GM18502 (cell line): ENCODE data around the gene ATP2A1.
"Not testable (repeated sequence)": the region's sequence is repeated elsewhere in the genome, so short reads cannot be mapped to it uniquely, and the experiment has no call there.

ENCODE experiments used
- ATAC-seq: cut with Tn5 transposase; IDR thresholded peaks from one replicate; pipeline ENCODE4 v1.9.1; 2021; ENCODE audit warnings: mild to moderate bottlenecking; ENCODE audit not compliant: unreplicated experiment, poor library complexity

The ATP2A1 gene

DNA sequence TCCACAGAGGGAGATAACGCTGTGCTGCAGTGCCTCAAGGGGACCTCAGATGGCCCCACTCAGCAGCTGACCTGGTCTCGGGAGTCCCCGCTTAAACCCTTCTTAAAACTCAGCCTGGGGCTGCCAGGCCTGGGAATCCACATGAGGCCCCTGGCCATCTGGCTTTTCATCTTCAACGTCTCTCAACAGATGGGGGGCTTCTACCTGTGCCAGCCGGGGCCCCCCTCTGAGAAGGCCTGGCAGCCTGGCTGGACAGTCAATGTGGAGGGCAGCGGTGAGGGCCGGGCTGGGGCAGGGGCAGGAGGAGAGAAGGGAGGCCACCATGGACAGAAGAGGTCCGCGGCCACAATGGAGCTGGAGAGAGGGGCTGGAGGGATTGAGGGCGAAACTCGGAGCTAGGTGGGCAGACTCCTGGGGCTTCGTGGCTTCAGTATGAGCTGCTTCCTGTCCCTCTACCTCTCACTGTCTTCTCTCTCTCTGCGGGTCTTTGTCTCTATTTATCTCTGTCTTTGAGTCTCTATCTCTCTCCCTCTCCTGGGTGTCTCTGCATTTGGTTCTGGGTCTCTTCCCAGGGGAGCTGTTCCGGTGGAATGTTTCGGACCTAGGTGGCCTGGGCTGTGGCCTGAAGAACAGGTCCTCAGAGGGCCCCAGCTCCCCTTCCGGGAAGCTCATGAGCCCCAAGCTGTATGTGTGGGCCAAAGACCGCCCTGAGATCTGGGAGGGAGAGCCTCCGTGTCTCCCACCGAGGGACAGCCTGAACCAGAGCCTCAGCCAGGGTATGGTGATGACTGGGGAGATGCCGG lies 54.3 kb downstream of the ATP2A1 start:
- no peak for ATAC-seq

DNA sequence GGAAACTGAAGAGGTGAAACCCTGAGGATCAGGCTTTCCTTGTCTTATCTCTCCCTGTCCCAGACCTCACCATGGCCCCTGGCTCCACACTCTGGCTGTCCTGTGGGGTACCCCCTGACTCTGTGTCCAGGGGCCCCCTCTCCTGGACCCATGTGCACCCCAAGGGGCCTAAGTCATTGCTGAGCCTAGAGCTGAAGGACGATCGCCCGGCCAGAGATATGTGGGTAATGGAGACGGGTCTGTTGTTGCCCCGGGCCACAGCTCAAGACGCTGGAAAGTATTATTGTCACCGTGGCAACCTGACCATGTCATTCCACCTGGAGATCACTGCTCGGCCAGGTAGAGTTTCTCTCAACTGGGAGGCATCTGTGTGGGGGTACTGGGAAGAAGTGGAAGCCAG lies 54.9 kb downstream of the ATP2A1 start:
- no peak for ATAC-seq

DNA sequence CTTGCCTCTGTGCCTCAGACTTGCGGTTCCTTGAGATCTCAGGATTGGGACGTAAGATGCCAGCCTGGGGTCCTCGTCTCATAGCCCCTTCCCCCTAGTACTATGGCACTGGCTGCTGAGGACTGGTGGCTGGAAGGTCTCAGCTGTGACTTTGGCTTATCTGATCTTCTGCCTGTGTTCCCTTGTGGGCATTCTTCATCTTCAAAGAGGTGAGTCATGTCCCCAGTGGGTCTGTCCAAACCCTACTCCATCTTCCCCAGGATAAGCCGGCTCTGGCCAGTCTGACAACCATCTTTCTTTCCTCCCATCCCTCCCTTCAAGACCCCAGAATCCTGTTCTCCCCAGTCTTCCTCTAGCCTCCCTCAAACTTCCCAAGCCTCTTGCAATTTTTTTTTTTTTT lies 57.1 kb downstream of the ATP2A1 start:
- ATAC-seq, result no peak

DNA sequence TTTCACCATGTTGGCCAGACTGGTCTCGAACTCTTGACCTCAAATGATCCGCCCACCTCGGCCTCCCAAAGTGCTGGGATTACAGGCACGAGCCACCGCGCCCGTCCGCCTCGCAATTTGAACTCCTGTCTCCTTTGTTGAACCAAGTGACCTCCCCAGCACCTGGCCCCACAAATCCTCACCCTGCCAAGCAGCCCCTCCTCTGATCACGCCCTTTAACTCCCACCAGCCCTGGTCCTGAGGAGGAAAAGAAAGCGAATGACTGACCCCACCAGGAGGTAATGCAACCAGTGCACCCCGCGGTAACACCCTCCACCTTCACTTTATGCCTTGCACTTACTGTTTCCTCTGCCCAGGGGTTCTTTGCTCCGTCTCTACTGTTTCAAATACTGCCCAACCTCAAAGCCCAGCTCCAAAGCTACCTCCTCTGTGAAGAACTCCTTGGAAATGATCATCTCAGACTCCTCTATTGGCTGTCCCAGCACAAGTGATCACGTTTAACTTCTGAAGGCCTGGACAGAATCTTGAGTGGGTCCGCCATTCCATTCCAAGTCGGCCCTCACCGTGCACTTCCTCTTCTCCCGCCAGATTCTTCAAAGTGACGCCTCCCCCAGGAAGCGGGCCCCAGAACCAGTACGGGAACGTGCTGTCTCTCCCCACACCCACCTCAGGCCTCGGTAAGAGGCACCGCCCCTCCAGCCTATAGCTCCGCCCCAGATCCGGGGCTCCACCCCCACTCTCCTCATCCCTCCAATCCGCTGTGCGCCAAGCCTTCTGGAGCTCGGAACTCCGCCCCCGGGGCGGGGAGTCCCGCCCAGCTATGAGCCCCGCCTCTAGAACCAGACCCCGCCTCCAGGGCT lies 57.9 kb downstream of the ATP2A1 start:
- ATAC-seq, result no peak

DNA sequence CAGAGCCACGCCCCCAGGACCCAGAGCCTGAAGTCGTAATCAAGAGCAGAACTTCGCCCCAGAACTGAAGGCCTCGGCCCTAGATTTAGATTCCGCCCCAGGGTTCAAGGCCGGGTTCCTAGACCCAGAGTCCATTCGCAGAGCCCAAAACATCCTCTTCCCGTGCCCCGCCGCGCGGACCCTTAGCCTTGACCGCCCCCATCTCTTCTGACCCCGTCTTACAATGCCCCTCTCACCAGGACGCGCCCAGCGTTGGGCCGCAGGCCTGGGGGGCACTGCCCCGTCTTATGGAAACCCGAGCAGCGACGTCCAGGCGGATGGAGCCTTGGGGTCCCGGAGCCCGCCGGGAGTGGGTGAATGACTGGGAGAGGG lies 58.5 kb downstream of the ATP2A1 start:
- ATAC-seq, result no peak

DNA sequence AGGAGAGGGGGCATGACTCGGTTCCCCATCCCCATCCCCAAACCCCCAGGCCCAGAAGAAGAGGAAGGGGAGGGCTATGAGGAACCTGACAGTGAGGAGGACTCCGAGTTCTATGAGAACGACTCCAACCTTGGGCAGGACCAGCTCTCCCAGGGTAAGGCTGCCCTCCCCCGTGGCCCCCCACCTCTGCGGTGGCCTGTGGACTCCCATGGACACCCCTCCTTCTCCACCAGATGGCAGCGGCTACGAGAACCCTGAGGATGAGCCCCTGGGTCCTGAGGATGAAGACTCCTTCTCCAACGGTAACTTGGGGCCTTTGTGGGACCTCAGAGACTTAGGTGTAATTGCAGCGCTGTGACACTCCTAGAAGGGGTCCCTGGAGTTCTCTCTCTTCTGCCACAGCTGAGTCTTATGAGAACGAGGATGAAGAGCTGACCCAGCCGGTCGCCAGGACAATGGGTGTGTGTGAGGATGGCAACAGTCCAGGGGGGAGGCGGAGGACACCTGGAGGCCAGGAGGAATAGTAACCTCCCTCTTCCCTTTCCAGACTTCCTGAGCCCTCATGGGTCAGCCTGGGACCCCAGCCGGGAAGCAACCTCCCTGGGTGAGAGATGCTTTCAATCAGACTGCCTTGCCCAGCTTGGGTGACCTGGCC lies 59.1 kb downstream of the ATP2A1 start:
- ATAC-seq, result no peak

DNA sequence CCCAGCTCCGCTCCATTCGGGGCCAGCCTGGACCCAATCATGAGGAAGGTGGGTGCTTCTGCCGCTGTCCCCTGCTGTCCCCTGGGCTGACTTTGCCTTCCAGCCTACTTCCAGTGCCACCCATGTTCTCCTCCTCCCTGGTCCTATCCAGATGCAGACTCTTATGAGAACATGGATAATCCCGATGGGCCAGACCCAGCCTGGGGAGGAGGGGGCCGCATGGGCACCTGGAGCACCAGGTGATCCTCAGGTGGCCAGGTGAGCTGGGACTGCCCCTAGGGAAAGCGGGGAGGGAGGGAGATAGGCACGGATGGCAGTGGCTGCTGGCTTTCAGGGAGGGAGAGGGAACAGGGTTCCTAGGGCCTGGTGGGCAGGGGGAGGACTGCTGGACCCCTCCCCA lies 60.4 kb downstream of the ATP2A1 start:
- ATAC-seq, result no peak

DNA sequence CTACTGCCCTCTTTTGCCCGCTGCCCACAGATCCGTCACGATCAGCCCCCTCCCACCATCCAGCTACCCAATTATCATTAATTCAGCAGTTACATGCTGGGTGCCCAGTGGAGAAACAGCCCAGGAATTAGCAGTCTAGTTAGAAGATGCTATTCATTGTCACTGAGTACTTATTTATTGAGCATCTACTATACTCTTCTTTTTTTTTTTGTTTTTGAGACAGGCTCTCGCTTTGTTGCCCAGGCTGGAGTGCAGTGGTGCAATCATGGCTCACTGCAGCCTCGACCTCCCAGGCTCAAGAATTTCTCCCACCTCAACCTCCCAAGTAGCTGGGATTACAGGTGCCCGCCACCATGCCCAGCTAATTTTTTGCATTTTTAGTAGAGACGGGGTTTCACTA lies 61.5 kb downstream of the ATP2A1 start:
- not testable (repeated sequence) for ATAC-seq

DNA sequence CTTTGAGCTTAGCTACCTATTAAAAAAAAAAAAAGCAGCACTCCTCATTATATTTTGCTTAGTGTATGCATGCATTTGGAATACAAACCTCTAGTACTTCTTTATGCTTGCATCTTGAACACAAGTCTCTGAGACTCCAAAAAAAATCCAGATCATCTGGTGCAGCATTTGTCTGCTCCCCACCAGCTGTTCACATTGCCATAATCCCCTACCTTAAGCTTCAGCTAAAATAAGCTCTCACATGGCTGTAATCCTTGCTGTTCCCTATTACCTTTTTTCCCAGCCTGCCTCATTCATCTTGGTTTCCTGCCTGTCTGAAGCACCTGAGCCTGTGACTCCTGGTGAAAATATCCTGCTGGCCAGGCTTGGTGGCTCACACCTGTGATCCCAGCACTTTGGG lies 65.0 kb downstream of the ATP2A1 start:
- ATAC-seq, result no peak

DNA sequence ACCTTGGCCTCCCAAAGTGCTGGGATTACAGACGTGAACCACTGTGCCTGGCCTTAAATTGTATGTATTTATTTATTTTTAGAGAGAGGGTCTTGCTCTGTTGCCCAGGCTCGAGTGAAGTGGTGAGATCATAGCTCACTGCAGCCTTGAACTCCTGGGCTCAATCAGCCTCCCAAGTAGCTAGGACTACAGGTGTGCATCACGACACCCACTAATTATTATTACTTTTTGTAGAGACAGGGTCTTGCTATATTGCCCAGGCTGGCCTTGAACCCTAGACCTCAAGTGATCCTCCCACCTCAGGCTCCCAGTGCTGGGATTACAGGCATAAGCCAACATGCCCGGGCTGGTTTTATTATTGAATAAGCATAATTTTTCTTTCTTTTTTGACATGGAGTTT lies 68.4 kb downstream of the ATP2A1 start:
- no peak for ATAC-seq

DNA sequence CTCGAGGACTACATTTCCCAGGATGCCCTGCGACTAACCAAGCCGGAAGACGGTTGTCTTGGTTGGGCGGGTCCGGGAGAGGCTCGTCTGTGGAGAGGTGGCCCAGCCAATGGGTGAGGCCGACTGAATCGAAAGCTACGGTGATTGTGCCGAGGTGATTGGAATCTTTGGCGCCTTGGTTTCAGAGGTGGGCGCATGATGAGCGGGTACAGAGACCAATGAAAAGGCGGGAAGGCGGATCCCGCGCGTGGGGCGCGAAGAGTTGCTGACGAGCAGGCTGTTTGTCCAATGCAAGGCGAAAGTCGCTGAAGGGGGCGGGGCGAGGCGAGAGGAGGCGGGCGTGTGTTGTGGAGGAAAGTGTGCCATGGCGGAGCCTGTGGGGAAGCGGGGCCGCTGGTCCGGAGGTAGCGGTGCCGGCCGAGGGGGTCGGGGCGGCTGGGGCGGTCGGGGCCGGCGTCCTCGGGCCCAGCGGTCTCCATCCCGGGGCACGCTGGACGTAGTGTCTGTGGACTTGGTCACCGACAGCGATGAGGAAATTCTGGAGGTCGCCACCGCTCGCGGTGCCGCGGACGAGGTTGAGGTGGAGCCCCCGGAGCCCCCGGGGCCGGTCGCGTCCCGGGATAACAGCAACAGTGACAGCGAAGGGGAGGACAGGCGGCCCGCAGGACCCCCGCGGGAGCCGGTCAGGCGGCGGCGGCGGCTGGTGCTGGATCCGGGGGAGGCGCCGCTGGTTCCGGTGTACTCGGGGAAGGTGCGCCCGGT lies 72.5 kb downstream of the ATP2A1 start, which contains the start of gene NFATC2IP:
NFATC2IP (plus strand) TSS at position 290 of the 762 bp plus-strand sequence; CDS start at position 365, 75 bp downstream.
- peak; percentile 96 for ATAC-seq

DNA sequence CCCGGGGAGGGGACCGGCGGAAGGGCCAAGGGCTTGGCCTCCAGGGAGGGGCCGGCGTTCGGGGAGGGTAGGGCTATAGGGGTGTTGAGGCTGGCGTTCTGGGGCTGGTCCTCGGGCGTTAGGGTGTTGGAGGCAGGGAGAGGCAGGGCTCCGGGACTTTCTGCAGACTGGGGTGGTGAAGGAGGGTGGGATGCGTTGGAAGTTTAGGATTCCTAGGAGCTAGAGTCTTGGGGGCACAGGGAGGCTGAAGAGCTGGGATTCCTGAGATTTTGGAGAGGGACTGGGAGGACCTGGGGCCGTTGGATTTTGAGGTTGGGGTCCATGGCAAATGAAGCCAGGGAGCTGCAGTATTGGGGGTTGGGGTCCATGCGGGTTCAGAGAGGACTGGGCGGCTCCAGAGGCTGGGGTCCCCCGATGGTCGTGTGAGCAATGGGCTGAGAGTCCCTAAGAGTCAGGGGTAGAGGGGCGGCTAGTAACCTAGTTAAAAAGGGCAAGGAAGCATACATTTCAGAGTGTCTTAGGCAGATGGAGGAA lies 73.2 kb downstream of the ATP2A1 start:
- peak; percentile 26 for ATAC-seq
